T follicular helper cell (primary cell): Measurements from ENCODE around the gene MPP2.
"Not testable (repeated sequence)": the region's sequence is repeated elsewhere in the genome, so short reads cannot be mapped to it uniquely, and the experiment has no call there.

Experiments
- DNase-seq: peaks from one replicate; pipeline ENCODE4 v3.0.0-alpha.2; 2020; ENCODE audit warnings: low read depth

MPP2 gene

DNA sequence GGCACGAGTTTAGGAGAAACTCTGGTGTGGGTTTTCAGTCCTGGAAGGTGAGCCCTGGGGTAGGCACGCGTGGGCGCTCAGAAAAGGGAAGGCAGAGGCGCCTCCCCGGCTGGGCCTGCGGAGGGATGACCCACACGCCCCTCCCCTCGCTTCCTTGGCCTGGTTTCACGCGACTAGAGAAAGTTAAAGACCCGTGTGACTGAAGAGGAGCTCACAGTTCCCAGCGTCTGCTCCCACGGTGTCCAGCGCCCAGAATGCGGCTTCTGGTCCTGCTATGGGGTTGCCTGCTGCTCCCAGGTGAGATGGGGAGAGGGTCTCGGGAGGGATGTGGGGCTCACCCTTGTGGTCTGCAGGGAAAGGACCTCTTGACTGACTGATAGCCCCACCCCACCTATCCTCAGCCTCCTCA lies 60.4 kb downstream of the MPP2 start, which contains the start of gene CD300LG:
Gene CD300LG, plus strand, starts transcription at position 214 of the 409 bp plus-strand sequence. Its CDS starts 41 bp downstream, at position 255.
- no peak for DNase-seq

DNA sequence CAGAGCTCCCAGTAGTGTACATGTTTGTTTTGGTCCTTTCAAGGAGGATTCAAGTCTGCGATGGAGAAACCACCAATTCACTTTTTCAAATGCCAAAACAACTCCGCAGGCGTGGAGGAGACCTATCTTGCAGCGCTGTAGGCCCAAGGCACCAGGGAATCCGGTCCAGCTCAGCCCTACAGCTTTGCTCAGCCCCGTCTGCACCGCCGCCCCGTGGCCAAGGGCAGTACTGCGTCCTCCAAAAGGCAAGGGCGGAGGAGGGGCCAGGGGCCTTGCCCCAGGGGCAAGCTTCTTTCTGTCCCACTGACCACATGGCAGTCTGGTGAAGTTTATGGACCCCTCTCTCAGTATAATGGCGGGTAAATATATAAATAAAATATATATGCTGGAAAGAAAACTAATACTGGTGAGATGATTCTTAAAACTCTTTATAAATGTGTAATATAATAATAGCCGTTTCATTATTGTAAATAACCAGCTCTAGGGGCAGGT lies 61.1 kb downstream of the MPP2 start:
- DNase-seq: peak; percentile 54

- DNase-seq: no peak
These were observed 61.6 kb downstream of the MPP2 start for GRCh38 chr17:43845766-43846165.

- DNase-seq: no peak
These were observed 63.1 kb downstream of the MPP2 start for GRCh38 chr17:43844241-43844640.

DNA sequence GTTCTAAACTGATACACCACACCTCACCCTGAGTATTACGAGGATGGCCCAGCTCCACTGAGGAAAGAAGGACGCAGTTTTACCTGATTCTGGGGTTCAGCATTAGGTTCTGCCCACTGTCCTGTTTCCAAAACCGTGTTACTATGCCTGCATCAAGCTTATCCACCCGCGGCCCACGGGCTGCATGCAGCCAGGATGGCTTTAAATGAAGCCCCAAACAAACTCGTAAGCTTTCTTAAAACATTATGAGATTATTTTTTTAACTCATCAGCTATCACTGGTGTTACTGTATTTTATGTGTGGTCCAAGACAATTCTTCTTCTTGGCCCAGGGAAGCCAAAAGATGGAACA lies 64.4 kb downstream of the MPP2 start:
- DNase-seq: no peak

DNA sequence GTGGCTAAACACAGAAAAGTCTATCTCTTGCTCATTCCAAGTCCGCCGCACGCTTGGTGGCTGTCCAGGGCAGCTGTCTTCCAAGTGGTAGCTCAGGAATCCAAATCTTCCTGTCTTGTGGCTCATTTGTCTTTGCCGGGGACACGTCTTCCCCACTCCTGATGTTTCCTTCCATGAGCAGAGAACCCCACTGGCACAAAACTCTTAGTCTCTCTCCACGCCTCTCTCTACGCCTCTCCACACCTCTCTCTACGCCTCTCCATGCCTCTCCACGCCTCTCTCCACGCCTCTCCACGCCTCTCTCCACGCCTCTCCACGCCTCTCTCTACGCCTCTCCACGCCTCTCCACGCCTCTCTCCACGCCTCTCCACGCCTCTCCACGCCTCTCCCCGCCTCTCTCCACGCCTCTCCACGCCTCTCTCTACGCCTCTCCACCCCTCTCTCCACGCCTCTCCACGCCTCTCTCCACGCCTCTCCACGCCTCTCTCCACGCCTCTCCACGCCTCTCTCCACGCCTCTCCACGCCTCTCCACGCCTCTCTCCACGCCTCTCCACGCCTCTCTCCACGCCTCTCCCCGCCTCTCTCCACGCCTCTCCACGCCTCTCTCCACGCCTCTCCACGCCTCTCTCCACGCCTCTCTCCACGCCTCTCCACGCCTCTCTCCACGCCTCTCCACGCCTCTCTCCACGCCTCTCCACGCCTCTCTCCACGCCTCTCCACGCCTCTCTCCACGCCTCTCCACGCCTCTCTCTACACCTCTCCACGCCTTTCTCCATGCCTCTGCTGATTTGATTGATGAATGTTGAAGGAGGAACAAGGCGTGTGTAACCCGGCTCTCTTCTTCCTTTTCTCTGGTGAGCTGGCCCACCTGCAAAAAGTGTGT lies 65.0 kb downstream of the MPP2 start:
- not testable (repeated sequence) for DNase-seq

GRCh38 chr17:43841282-43841681 lies 66.1 kb downstream of the MPP2 start:
- DNase-seq: no peak

GRCh38 chr17:43840814-43841213 lies 66.5 kb downstream of the MPP2 start:
- DNase-seq: no peak

DNA sequence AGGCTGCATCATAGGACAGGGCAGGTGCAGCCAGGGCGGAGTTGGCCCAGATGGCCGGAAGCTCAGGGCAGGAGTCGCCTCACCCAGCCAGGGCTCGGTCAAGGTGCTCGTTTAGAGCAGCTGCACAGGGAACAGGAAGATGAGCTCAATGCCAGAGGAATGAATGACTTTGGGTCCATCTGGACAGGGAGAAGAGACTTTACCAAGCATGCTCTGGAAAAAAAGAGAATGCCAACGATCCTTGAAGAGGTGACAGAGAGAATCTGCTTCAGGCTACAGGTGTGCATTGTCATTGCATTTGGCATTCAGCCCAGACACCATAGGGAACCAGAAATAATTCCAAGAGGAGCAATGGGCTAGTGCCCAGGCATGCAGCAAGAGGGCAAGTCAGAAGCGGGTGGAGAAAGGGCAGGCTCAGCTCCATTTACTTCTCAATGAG lies 67.6 kb downstream of the MPP2 start:
- no peak for DNase-seq

GRCh38 chr17:43834106-43834505 lies 73.2 kb downstream of the MPP2 start:
- DNase-seq: no peak

DNA sequence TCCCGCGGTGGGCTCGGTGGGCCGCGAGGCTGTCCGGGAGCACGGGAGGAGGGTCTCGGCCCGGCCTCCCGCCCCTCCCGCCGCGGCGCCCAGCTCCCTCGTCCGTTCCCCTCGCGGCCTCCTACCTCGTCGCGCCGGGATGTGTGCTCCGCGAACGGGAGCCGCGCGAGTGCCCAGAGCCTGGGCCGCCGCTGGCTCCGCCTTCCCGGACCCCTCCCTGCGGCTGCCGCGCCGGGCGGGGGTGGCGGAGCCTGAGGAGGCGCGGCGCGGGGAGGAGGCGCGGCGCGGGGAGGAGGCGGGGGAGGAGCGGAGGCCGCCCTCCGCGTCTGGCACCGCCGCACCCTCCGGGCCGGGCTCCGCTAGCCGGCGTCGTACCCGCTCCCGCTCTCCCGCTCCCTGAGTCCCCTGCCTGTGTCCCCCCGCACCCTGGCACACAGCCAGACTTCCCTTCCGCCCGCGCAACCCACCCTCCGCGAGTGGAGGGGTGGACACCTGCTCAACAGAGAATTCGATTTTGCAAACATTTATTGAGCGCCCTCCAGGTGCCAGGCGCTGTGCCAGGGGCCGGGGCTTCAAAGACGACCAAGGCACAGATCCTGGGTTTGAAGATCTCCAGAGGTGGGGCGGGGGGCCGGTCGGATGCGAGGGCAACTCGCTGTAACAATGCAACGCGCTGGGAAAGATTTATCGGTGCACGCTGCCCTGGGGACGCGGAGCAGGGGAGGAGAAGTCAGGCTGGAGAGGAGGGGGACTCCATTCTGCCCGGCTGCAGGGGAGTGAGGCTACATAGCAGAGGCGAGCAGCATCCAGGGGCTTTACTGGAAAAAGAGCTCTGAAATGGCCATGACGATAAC lies 74.1 kb downstream of the MPP2 start, which contains the start of gene MPP3:
Gene MPP3, minus strand, starts transcription at position 171 of the 854 bp plus-strand sequence. CDS start 1,240 bp downstream, outside the sequence.
- peak; percentile 42 for DNase-seq

- no peak for DNase-seq
These were observed 75.0 kb downstream of the MPP2 start for GRCh38 chr17:43832168-43832975.

- no peak for DNase-seq
These were observed 75.7 kb downstream of the MPP2 start for GRCh38 chr17:43831633-43832032.

DNA sequence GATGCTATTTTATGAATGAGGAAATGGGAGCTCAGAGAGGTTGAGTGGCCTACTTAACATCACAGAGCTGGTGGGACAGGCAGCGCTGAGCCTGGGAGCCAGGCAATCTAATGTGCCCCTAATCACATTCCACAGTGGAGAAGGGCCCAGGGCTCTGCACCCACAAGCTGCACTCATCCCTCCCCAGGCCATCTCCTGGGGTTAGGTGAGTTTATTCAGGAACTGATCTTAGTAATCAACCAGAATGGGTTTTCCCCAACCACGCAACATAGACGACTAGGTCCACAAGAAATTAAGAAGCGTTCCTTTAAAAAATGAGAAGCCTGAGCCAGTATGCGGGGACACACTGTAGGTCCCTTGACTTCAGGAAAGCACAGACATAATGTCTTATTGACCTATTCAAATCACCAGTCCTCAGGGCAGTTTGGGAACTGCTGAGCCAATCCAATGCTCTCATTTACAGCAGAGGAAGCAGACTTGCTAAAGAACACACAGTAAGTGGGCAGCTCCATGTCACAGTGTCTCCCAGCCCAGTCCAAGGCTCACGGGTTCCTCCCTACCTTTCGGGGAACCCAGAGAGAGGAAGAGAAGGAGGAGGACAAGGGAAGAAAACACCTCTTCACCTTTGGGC lies 76.7 kb downstream of the MPP2 start:
- DNase-seq: no peak

GRCh38 chr17:43829738-43830137 lies 77.6 kb downstream of the MPP2 start:
- DNase-seq: no peak

DNA sequence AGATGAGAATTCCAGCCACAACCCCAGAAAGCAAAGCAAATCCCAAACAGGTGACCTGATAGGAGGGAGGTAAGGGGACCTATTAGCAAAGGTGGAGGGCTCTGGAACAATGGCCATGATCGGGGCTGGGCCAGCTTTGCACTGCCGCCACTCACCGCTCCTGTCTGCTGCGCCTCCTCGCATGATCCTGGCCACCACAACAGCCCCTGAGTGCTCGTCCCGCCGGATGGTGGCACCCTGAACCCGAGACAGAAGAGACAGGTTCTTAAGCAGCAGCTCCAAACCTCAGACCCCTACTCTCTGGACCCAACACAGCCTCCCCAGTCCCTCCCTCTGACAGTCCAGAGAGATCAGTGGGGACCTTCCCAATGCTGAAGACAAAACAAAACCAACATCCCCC lies 79.7 kb downstream of the MPP2 start:
- no peak for DNase-seq

DNA sequence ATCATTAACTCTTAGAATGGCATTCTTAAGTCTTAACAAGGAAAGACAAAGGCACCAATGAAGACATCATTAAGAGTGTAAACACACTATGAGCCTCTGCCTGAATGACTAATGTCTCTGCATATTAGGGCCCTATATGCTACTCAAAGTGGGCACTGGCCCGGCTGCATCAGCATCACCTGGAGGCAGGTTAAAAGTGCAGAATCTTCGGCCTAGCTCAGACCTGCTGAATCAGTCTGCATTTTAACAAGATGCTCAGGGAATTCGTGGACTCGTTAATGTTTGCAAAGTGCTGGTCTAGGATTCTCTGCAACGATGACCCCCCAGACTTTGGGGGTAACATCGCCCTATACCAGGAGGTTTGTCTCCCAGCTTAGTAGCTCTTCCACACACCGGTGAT lies 81.1 kb downstream of the MPP2 start:
- DNase-seq: no peak

- no peak for DNase-seq
These were observed 81.8 kb downstream of the MPP2 start for GRCh38 chr17:43825567-43825966.
